DMS79 treated with DMSO at 0.1 percent for 48 hours (cell line): ENCODE results near the gene ADPRHL1.

Experiments
- DNase-seq: peaks from one replicate; lab custom pipeline; 2025; lab: John Stamatoyannopoulos, UW

ADPRHL1 gene

DNA sequence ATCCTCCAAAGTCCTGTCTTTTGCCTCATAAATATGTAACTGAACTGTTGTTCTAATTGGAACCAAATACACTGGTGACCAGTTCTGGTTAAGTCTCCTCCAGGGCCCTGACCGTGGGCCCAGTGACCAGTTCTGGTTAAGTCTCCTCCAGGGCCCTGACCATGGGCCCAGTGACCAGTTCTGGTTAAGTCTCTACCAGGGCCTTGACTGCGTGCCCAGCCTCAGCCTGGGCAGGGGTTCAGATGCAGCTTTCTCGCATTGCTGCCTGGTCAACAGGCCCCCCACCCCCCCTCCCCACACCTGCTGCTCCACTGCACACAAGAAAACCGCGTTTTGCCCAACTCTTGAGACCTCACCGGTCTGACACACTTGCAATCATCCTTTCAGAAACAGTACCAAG, 85.5 kb downstream of the ADPRHL1 start:
- no peak for DNase-seq

DNA sequence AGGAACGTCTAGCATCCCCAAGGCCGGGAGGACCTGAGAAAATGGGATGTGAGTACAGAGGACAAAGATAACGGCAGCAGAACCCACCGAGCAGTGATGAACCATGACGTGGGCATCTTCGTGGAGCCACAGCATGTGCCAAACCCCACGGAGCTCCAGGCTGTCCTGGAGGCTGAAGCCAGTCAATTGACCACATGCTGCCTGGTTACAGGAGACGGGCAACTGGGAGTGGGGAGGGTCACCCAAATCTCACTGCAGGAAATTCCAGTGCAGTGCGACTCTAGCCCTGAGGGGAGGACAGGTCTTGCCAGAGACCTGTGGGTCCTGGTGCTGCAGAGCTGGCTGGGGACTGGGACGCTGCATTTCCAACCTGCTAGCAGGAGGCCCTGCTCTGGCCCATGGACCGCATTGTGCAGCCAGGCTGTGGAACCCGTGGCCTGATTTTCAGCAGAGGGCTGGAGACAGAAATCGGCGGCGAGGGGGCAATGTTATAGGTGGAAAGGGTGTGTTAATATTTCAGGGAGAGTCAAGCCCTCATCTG, 86.2 kb downstream of the ADPRHL1 start:
- DNase-seq = no peak

GRCh38 chr13:113365971-113366588, 87.2 kb downstream of the ADPRHL1 start:
- no peak for DNase-seq

GRCh38 chr13:113365583-113365970, 87.7 kb downstream of the ADPRHL1 start:
- DNase-seq = no peak

GRCh38 chr13:113364901-113365582, 88.2 kb downstream of the ADPRHL1 start:
- no peak for DNase-seq

DNA sequence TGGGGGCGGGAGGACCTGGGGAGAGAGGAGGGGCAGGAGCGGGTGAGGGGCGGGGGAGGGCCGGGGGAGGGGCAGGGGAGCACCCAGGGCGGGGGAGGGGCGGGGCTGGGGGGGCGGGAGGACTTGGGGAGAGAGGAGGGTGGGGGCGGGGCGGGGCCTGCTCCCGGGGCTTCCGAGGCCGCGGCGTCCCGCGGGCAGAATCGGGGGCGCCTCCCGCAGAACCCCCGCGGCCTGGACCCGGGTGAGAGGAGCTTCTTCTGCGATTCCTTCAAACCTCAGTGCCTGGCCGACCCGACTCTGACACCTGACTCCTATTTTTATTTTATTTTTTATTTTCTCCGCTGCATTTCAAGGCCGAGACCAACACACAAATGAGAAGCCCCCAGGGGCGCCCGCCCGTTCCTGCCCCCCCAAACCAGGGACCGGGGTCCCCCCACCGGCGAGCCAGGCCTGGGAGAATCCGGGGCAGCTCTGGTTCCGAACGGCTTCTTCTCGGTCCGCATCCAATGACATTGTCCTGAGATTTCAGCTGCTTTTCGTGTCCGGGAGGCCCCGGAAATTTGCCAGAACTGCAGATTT, 88.9 kb downstream of the ADPRHL1 start:
- DNase-seq = no peak

DNA sequence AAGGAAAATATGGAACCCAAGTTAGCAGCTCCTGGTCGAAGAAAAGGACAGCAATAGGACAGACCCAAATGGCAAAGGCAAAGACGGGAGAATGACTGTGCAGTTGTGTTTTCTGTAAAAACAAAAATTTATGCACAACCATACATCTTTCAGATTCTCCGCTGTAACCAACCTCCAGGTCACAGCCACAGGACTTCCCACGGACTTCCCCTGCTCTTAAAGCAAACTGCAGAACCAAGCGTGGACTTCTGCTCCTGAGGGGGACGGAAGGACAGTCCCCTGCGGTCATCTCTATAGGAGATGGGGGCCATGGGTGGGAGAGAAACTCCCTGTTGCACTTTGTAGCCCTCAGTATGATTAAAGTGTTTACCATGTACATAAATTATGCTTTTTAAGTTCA, 91.9 kb downstream of the ADPRHL1 start:
- no peak for DNase-seq

DNA sequence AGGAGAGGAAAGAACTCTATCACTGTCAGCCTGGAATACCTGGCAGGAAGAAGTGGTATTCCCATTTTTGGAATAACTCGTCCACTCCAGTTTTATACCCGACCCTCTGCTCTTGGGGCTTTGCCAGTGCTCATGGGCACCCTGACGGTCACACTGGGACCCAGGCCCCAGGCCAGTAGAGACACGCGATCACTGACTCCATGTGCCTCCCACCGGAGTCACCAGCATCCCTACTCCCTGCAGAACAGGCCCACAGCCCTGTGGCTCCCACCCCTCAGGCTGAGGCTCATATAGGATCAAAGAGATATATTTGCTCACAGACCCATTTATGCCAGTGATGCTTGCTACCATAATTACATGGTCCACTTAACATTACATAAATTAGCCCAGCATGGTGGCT, 92.8 kb downstream of the ADPRHL1 start:
- no peak for DNase-seq

DNA sequence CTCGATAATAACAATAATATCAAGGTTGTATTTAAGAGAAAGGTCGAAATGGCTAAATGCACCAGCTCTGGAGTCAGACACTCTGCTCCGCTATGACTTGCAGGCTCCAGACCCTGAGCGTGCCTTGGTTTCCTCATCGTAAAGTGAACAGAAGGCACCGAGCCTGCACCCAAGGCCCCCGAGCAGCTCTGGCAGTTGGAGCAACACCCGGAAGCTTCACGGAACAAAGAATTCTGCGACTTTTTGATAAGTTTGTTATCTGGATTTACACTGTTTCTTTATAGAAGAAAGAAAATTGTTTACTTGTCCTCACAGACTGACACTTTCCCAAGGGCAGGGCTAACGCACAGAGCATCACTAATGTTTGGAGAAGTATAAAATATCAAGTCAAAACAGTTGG, 93.7 kb downstream of the ADPRHL1 start:
- DNase-seq = no peak

- no peak for DNase-seq
Observed at GRCh38 chr13:113358653-113359190, 94.6 kb downstream of the ADPRHL1 start.

DNA sequence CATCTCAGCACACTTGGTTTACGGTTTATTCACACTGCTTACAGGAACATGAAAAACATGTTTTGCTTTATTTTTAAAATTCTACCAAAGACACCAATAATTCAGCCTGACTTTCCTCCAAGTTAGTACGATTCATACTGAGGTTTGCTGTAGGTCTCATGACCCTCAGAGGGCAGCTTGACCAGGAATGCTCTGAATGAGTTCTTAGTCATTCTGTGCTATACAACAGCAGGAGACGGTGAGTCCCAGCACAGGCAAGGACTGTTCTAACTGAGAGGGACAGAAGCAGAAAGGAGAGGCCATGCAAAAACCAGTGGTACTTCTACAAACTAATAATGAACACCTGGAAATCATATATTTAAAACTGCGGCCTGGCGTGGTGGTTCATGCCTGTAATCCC, 95.8 kb downstream of the ADPRHL1 start:
- no peak for DNase-seq

DNA sequence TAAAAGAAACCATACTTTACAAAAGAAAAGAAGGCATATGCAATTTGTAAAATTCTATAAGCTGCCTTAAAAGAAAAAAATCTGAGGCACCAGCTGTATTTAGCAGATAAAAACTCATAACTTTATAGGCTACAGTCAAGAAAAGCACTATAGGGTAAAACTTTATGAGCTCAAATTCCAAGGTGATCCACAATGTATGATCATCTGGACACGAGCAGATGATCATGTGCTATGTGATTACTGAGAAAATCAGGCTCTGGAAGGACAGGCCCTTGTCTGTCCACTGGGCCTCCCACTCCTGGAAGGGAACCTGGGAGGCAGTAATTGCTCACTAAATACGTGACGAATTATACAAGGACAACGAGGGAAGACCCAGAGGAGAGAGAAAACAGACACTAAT, 96.7 kb downstream of the ADPRHL1 start:
- no peak for DNase-seq

- DNase-seq = no peak
Observed at GRCh38 chr13:113355621-113356020, 97.7 kb downstream of the ADPRHL1 start.

GRCh38 chr13:113354831-113355610, 98.3 kb downstream of the ADPRHL1 start:
- DNase-seq = no peak

DNA sequence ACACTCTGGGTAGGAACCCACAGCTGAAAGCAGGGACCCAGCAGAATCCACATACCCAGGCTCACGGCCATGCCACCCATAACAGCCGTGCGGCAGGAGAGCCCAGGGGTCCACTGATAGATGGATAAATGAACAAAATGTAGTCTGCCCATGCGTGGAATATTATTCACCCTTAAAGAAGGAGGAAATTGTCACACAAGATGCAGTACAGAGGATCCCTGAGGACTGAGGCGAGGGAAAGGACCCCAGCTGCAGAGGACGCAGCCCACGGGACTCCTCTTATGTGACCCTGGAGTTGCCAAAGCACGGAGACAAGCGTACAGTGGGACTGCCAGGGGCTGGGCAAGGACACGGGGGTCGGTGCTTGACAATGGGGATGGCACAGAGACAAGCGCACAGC, 100.0 kb downstream of the ADPRHL1 start:
- DNase-seq = no peak

DNA sequence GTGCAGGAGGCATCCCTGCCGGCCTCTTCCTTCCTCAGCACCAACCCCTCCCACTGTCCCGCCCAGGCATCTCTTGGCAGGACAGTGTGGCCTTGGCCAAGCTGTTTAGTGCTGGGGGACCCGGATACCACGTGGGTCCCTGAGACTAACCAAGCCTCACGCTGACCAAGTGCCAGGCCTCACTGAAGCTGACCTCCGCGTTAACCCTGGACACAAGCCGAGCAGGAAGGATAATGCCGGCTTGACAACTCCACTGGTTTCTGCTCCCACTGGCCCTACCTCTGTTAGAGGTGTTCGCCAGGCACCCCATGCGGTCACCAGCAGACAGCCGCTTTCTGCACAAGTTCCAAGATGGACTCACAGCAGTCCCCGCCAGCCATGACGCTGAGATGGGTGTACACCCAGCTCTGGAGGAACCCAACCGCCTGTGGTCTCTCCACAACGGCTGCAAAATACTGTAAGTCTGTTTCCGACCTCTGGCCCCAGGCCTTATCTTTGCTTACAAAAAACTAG, 101.7 kb downstream of the ADPRHL1 start:
- no peak for DNase-seq

GRCh38 chr13:113350938-113351335, 102.4 kb downstream of the ADPRHL1 start:
- DNase-seq = no peak

DNA sequence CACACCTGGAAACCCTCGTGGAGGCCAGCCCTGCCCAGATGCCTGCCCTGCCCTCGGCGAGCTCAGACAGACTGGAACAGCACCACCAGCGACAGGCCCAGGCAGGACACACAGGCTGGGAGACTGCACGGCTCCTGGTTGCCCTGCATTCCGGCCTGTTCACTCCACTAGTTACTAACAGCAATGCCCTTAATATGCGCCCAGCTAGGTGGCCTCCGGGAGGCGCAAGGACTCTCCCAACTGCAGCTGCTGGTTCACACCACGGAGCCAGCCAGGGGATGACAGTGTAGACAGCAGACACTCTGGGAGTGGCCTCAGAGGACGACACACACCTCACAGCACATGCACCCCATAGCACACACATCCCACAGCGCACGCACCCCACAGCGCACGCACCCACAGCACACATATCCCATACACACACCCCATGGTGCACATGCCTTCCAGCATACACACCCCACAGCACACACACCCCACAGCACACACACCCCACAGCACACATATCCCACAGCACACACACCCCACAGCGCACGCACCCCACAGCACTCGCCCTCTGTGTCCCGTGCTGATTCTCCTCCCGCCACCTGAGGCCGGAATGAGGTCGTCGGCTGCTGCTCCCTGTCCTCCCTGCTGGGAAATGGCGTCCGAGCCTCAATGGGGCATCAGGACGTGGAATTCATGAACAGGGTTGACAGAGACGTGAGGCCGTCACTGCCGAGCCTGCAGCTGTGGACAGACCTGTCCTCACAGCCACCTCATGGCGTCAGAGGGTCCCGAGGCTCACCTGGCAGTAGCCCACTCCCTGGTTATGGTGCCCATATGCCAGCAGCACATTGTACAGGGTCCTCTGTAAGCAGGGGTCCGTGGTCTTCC, 103.0 kb downstream of the ADPRHL1 start:
- DNase-seq = no peak
